Activated CD4-positive, alpha-beta T cell treated with anti-CD3 and anti-CD28 coated beads, Interleukin-2, amount 50 U/mL, for 4 hours (primary cell): Measurements from ENCODE around the gene RAB3D.

Source experiments
- DNase-seq, 2 experiments: peaks; one replicate each; pipeline ENCODE4 v3.0.0-alpha.2; 2020

The RAB3D gene

GRCh38 chr19:11293433-11294389, 45.7 kb downstream of the RAB3D start:
- peak; percentile 71 to 72 for DNase-seq

DNA sequence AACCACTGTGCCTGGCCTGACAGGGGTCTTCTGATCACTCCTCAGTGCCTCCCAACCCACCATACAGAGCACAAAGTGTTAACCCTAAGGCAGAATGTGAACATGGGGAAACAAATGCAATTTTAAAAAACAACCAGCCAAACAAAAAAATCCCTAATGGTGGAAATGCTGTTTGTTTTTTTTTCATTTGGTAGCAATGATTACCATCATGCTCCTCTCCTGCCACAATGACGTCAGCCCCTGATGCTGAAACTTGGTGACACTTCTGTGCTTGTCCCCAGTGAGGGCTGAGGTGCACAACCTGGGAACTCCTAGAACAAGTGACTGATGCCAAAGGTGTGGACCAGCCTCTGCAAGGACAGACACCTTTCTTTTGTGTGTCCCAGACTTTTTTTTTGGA, 47.5 kb downstream of the RAB3D start:
- no peak for DNase-seq

DNA sequence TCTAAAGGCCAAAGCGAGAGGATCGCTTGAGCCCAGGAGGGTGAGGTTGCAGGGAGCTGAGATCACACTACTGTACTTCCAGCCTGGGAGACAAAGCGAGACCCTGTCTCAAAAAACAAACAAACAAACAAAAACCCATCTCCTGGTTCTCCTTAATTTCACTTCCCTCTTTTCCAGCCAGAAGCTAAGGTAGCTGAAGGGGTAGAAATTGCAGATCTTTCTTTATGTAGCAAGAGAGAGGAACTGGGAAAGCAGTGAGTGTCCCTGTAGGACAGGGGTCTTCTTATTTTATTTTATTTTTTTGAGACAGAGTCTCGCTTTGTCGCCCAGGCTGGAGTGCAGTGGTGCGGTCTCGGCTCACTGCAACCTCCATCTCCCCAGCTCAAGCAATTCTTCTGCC, 48.0 kb downstream of the RAB3D start:
- no peak for DNase-seq

- no peak for DNase-seq
Observed at GRCh38 chr19:11290256-11290655, 49.2 kb downstream of the RAB3D start.

GRCh38 chr19:11288349-11288748, 51.1 kb downstream of the RAB3D start:
- DNase-seq, result no peak

- DNase-seq, result no peak
Observed at GRCh38 chr19:11286312-11286974, 53.0 kb downstream of the RAB3D start.

- DNase-seq, result no peak
Observed at GRCh38 chr19:11284515-11284914, 54.9 kb downstream of the RAB3D start.

- DNase-seq, result no peak
Observed at GRCh38 chr19:11281356-11282049, 58.0 kb downstream of the RAB3D start.

- DNase-seq, result no peak
Observed at GRCh38 chr19:11279505-11280236, 59.8 kb downstream of the RAB3D start.

DNA sequence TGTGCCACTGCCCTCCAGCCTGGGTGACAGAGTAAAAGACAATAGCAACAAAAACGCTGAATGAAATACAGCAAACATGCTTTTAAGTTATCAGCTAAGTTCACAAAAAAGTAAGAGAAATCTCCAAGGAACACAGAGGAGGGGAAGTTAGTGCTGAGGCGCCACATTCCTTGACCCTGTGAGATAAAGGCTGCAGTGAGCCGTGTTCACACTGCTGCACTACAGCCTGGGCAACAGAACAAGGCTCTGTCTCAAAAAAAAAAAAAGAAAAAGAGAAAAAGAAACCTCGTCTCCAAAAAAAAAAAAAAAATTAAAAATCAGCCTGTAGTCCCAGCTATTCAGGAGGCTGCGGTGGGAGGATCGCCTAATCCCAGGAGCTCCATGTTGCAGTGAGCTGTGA, 60.8 kb downstream of the RAB3D start:
- DNase-seq, result no peak

DNA sequence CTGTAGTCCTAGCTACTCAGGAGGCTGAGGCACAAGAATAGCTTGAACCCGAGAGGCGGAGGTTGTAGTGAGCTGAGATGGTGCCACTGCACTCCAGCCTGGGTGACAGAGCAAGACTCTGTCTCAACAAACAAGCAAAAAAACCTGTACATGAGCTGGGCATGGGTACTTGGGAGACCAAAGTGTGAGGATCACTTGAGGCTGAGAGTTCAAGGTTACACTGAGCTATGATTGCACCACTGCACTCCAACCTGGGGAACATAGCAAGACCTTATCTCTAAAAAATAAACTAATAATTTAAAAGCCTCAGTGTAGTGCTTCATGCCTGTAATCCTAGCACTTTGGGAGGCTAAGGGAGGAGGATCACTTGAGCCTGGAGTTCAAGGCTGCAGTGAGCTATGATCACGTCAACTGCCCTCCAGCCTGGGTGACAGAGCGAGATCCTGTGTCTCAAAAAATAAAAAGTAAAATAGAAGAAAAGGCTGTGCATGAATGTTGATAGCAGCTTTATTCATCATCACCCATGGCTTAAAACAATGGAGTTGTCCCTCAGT, 64.8 kb downstream of the RAB3D start:
- DNase-seq, result no peak

DNA sequence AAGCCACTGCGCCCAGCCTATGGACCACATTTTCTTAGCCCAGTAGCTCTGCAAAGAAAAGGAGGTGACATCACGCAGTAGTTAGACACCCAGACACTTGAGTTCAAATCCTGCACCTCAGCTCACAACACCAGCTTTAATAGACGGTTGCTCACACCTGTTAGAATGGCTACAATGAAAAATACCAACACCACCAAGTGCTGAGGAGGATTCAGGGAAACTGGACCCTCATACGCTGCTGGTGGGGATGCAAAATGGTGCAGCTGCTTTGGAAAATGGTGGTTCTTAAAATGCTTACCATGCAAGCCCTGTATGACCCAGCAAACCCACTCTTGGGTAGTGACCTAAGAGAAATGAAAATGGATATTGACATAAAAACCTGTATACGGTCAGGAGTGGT, 65.5 kb downstream of the RAB3D start:
- no peak for DNase-seq

GRCh38 chr19:11273296-11273695, 66.2 kb downstream of the RAB3D start:
- DNase-seq, result no peak
